Heart right ventricle (tissue), 16 donors: ENCODE data around the gene PDLIM3. TPM values are rescaled to one million over a fixed set of nuclear protein-coding genes. Genes with fewer than 3 reads are reported as not detected.

Experiments
- ATAC-seq, 8 donors: fragments of 200-7000 bp; cut with Tn5 transposase; one replicate each; pipeline ENCODE4 v1.9.1; 2020; ENCODE audit warnings: mild to moderate bottlenecking in 8 of 8, moderate library complexity in 8 of 8, moderate number of reproducible peaks in 1 of 8
- DNase-seq, 2 donors: peaks; one replicate each; pipeline ENCODE4 v3.0.0-alpha.2; 2020
- H3K27ac ChIP-seq, 10 donors: fragments of 200-600 bp; sonication (generic) in 2 of 10; one replicate each; pipeline versions ENCODE4 v1.5.0 to v1.8.0; 2020 to 2022; ENCODE audit warnings: mild to moderate bottlenecking in 3 of 10
- H3K27me3 ChIP-seq, 7 donors: fragments of 200-600 bp; one replicate each; pipeline ENCODE4 v1.8.0; 2021 to 2022; ENCODE audit warnings: mild to moderate bottlenecking in 2 of 7
- H3K36me3 ChIP-seq, 9 donors: fragments of 200-600 bp; sonication (generic) in 1 of 9; one replicate each; pipeline versions ENCODE4 v1.5.0 to v1.8.0; 2020 to 2022; ENCODE audit warnings: mild to moderate bottlenecking in 2 of 9
- H3K4me1 ChIP-seq, 9 donors: fragments of 200-600 bp; sonication (generic) in 1 of 9; one replicate each; pipeline versions ENCODE4 v1.5.0 to v1.8.0; 2020 to 2022; ENCODE audit warnings: mild to moderate bottlenecking in 4 of 9
- H3K4me3 ChIP-seq, 10 donors: fragments of 200-600 bp; sonication (generic) in 2 of 10; one replicate each; pipeline versions ENCODE4 v1.5.0 to v1.8.0; 2020 to 2022; ENCODE audit warnings: mild to moderate bottlenecking in 7 of 10, moderate library complexity in 2 of 10
- H3K9me3 ChIP-seq, 11 donors: fragments of 200-600 bp in 10 of 11; sonication (generic) in 2 of 11; one replicate each; pipeline versions ENCODE4 v1.5.0 to v1.8.0; 2013 to 2022; ENCODE audit warnings: mild to moderate bottlenecking in 2 of 11, control low read depth in 1 of 11, moderate library complexity in 1 of 11
- CTCF ChIP-seq, 9 donors: fragments of 200-600 bp; sonication (generic) in 2 of 9; IDR thresholded peaks; one replicate each; pipeline versions ENCODE4 v1.5.0 to v1.8.0; 2021 to 2022; ENCODE audit warnings: antibody characterized with exemption in 9 of 9, mild to moderate bottlenecking in 5 of 9, moderate library complexity in 1 of 9
- WGBS, 2 donors: extraction: QIAGEN DNeasy Blood & Tissue Kit; methylation state at CpG; one replicate each; pipeline ENCODE4 v1.1.7; 2013; ENCODE audit warnings: inconsistent platforms in 1 of 2; 5-methylcytosine and 5-hydroxymethylcytosine counted together
- intact Hi-C, 10 donors: fragments of 100-400 bp; cut with DNase I; formaldehyde crosslinking; loops; one replicate each; pipeline versions ENCODE4 v1.11.1 to v1.14.2; 2022
- polyA plus RNA-seq, 2 donors: library from polyadenylated mRNA; stranded (reverse); fragments of 200-250 nt; gene quantifications; one replicate each; pipeline ENCODE4 v1.2.3, GENCODE V29; 2013
- total RNA-seq, 10 donors: library from RNA; stranded (reverse); fragmentation: NEBNext Ultra II Directional in 3 of 10; extraction: Animal tissue kit (Norgen Biotek cat#: 25700) in 3 of 10; gene quantifications; one replicate each; pipeline versions ENCODE4 v1.2.1 to v1.2.4, GENCODE V29; 2021 to 2023
- donor health status: Arrhythmogenic right ventricular cardiomyopathy.
- donor health status: ischemic (EF 13 %, LVEDD 7.1; RV severe dilation, severe dysfunction).
- donor health status: healthy with polysubstance abuse.
- donor health status: DM: no; HTN: yes; CAD: no.
- donor health status: DM: no; HTN: no; CAD: no.
- donor health status: ischemic (EF 25% LVEDD 6.9; RV normal size, moderate dysfunction).
- donor health status: ischemic (EF 25% LVEDD 5.7; RV mildly dilated, moderate dysfunction).
- donor health status: healthy.
- donor health status: DM: yes; HTN: yes; CAD: no.
- donor health status: Ischemic cardiomyopathy.
- donor health status: ischemic (EF 35%, LVEDD 5.7; RV mildly dilated, moderate dysfunction).
- donor health status: nonischemic (EF 11% LVEDD 7.7; RV severe dilation, severe dysfunction).
- donor health status: DM: yes; HTN: yes; CAD: no.
- donor health status: PGD.
- donor health status: ischemic (EF 29% LVEDD 5.4; RV normal size, mild dysfunction).
- donor health status: nonischemic (EF 23%, LVEDD 6.1; RV moderate dilation, normal function).

The PDLIM3 gene
- total and polyA plus RNA-seq, 12 donors, result 112 to 846 (median 292) TPM

GRCh38 chr4:185580699-185581098 is 45.4 kb upstream of the PDLIM3 start:
- H3K36me3 ChIP-seq, result peaks cover 0 to 5% (median 0%) of the 10 kb centered on the region in 9 donors
- no peak for TF ChIP-seq CTCF (IDR thresholded peaks at IDR 0.05)
- ATAC-seq (peak in 2 of 8 donors; percentile 9 to 15), DNase-seq (no peak)
- no peak overlapping the region for H3K27ac ChIP-seq
- 77 to 82% methylated on average over 12 of the region's 12 CpGs for WGBS, 2 donors
- peaks cover 0 to 27% (median 6%) of the 10 kb centered on the region in 9 donors for H3K4me1 ChIP-seq
- no peak overlapping the region for H3K4me3 ChIP-seq
- intact Hi-C loops, result no loop called here
- no peaks in the 10 kb centered on the region for H3K27me3 ChIP-seq
- peaks cover 0 to 9% (median 0%) of the 10 kb centered on the region in 11 donors for H3K9me3 ChIP-seq

GRCh38 chr4:185578284-185578683 is 43.0 kb upstream of the PDLIM3 start:
- peaks cover 0 to 9% (median 0%) of the 10 kb centered on the region in 11 donors for H3K9me3 ChIP-seq
- intact Hi-C loops, result loop anchor here in 1 of 10 donors (5.0 kb wide), 1 partner anchor 41 kb away; the partner anchor contains the start of gene PDLIM3
- no peak overlapping the region for H3K27ac ChIP-seq
- no peak for TF ChIP-seq CTCF (IDR thresholded peaks at IDR 0.05)
- no peaks in the 10 kb centered on the region for H3K27me3 ChIP-seq
- peaks cover 0 to 38% (median 12%) of the 10 kb centered on the region in 9 donors for H3K4me1 ChIP-seq
- H3K36me3 ChIP-seq, result no peaks in the 10 kb centered on the region
- 74 to 89% methylated on average over 3 of the region's 3 CpGs for WGBS, 2 donors
- no peak overlapping the region for H3K4me3 ChIP-seq
- ATAC-seq (no peak), DNase-seq (no peak)

GRCh38 chr4:185576962-185577950 is 41.9 kb upstream of the PDLIM3 start:
- no peak for TF ChIP-seq CTCF (IDR thresholded peaks at IDR 0.05)
- intact Hi-C loops, result loop anchor here in 1 of 10 donors (5.0 kb wide), 1 partner anchor 40 kb away; the partner anchor contains the start of gene PDLIM3
- no peaks in the 10 kb centered on the region for H3K27me3 ChIP-seq
- DNase-seq (no peak), ATAC-seq (peak in 5 of 8 donors; percentile 25 to 49 (median 39))
- 64 to 66% methylated on average over 8 of the region's 8 CpGs for WGBS, 2 donors
- peaks cover 0 to 33% (median 12%) of the 10 kb centered on the region in 9 donors for H3K4me1 ChIP-seq
- H3K4me3 ChIP-seq, result no peak overlapping the region
- peak overlapping the region in 9 of 10 donors; percentile 27 to 81 (median 58) for H3K27ac ChIP-seq
- no peaks in the 10 kb centered on the region for H3K36me3 ChIP-seq
- peaks cover 0 to 9% (median 0%) of the 10 kb centered on the region in 11 donors for H3K9me3 ChIP-seq

- WGBS, 2 donors, result 72 to 77% methylated on average over 9 of the region's 9 CpGs
Measured at GRCh38 chr4:185576314-185576961, 41.1 kb upstream of the PDLIM3 start.

More at GRCh38 chr4:185576314-185576961, 41.1 kb upstream of the PDLIM3 start:
- TF ChIP-seq CTCF (IDR thresholded peaks at IDR 0.05), result no peak
- ATAC-seq, result no peak
- no peak for DNase-seq
- no peaks in the 10 kb centered on the region for H3K36me3 ChIP-seq
- H3K27ac ChIP-seq, result peak overlapping the region in 9 of 10 donors; percentile 27 to 81 (median 58)
- H3K4me3 ChIP-seq, result no peak overlapping the region
- H3K27me3 ChIP-seq, result no peaks in the 10 kb centered on the region
- H3K4me1 ChIP-seq, result peaks cover 0 to 33% (median 12%) of the 10 kb centered on the region in 9 donors
- intact Hi-C loops, result loop anchor here in 1 of 10 donors (5.0 kb wide), 1 partner anchor 39 kb away; the partner anchor contains the start of gene PDLIM3
- H3K9me3 ChIP-seq, result peaks cover 0 to 9% (median 0%) of the 10 kb centered on the region in 11 donors
